Measurements from ENCODE around the gene AFF3. TPM values are rescaled to one million over a fixed set of nuclear protein-coding genes. Genes with fewer than 3 reads are reported as not detected.

AFF3 gene
- total RNA-seq, 1 experiment from 2014 or later: 0.22 TPM

- Histone ChIP-seq H3K27me3 (ENCODE audit: insufficient read depth, low read length) (no peaks in the 10 kb centered on the region), H3K23me2 (ENCODE audit: insufficient read length, low read depth, low read length, poor library complexity, severe bottlenecking) (no peaks in the 10 kb centered on the region), H3K9ac (ENCODE audit: extremely low read depth, insufficient read length, low read length) (no peak overlapping the region), H3K23ac (ENCODE audit: insufficient read length, low read depth, low read length) (no peak overlapping the region), H2BK5ac (ENCODE audit: insufficient read length, low read length) (no peak overlapping the region), H3K56ac (ENCODE audit: insufficient read length, low read depth, low read length) (no peak overlapping the region), H4K91ac (ENCODE audit: insufficient read length, low read depth, low read length) (no peak overlapping the region), H4K5ac (ENCODE audit: insufficient read length, low read depth, low read length) (no peak overlapping the region), H4K8ac (replicated peaks; ENCODE audit: insufficient read length, low read depth, low read length) (no peak overlapping the region), H3K4me2 (ENCODE audit: insufficient read depth, insufficient read length, low read length) (no peak overlapping the region), H2AK5ac (ENCODE audit: insufficient read length, low read length) (no peak overlapping the region), H3K18ac (ENCODE audit: insufficient read length, low read depth, low read length) (no peak overlapping the region), H3K79me2 (ENCODE audit: insufficient read depth, low read length) (no peaks in the 10 kb centered on the region), H3K9me3 (ENCODE audit: control insufficient read depth, low read depth, low read length) (no peaks in the 10 kb centered on the region), H3K14ac (ENCODE audit: insufficient read depth, low read length) (no peak overlapping the region), H4K20me1 (ENCODE audit: control insufficient read depth, insufficient read depth, insufficient read length) (no peaks in the 10 kb centered on the region), H3T11ph (ENCODE audit: low read length) (no peak overlapping the region), H2BK15ac (ENCODE audit: low read depth, low read length) (no peak overlapping the region), H2BK12ac (ENCODE audit: insufficient read length, low read depth, low read length) (no peak overlapping the region), H3K4me1 (ENCODE audit: insufficient read depth, low read length) (no peaks in the 10 kb centered on the region), H2BK20ac (ENCODE audit: low read depth, low read length, poor library complexity, severe bottlenecking) (no peak overlapping the region), H3K79me1 (ENCODE audit: insufficient read depth, low read depth, low read length, poor library complexity, severe bottlenecking) (no peaks in the 10 kb centered on the region), H3K27ac (ENCODE audit: insufficient read length, low read depth, low read length) (no peak overlapping the region), H2BK120ac (ENCODE audit: low read depth, low read length, poor library complexity, severe bottlenecking) (no peak overlapping the region), H3K4ac (ENCODE audit: low read depth, low read length) (no peak overlapping the region), H2AFZ (ENCODE audit: low read length) (no peak overlapping the region)
- Mint-ChIP-seq H3K27ac (no peak overlapping the region), H3K4me1 (peaks cover 0 to 3% of the 10 kb centered on the region in 2 experiments; a peak in 2 of 4 replicates), H3K4me3 (no peak overlapping the region), H3K9me3 (no peaks in the 10 kb centered on the region; a peak in 2 of 5 replicates), H3K36me3 (ENCODE audit: insufficient read depth in 1 of 3, low read depth in 3 of 3) (no peaks in the 10 kb centered on the region), H3K27me3 (ENCODE audit: low read depth) (peaks cover 2% of the 10 kb centered on the region)
- no peak for DNase-seq
- TF ChIP-seq, protein P1, sequence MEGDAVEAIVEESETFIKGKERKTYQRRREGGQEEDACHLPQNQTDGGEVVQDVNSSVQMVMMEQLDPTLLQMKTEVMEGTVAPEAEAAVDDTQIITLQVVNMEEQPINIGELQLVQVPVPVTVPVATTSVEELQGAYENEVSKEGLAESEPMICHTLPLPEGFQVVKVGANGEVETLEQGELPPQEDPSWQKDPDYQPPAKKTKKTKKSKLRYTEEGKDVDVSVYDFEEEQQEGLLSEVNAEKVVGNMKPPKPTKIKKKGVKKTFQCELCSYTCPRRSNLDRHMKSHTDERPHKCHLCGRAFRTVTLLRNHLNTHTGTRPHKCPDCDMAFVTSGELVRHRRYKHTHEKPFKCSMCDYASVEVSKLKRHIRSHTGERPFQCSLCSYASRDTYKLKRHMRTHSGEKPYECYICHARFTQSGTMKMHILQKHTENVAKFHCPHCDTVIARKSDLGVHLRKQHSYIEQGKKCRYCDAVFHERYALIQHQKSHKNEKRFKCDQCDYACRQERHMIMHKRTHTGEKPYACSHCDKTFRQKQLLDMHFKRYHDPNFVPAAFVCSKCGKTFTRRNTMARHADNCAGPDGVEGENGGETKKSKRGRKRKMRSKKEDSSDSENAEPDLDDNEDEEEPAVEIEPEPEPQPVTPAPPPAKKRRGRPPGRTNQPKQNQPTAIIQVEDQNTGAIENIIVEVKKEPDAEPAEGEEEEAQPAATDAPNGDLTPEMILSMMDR (conservative IDR thresholded peaks at IDR 0.05): no peak
- no CpG with 5 or more reads among the region's 1 CpG for WGBS (ENCODE audit: extremely low coverage, insufficient read length, low lambda C conversion rate)
Observed at GRCh38 chr2:99803846-99804245, 338.5 kb downstream of the AFF3 start.
